NCI-H2196 (cell line): Measurements from ENCODE around the gene SRRT.

Experiments
- DNase-seq: peaks from one replicate; lab custom pipeline; 2025; ENCODE audit not compliant: unreplicated experiment; lab: John Stamatoyannopoulos, UW

The SRRT gene

GRCh38 chr7:100880645-100881044 lies 5.7 kb downstream of the SRRT start:
- no peak for DNase-seq

GRCh38 chr7:100881136-100881535 lies 6.2 kb downstream of the SRRT start:
- DNase-seq = no peak

GRCh38 chr7:100882201-100882600 lies 7.3 kb downstream of the SRRT start:
- no peak for DNase-seq

- no peak for DNase-seq
These were observed 8.1 kb downstream of the SRRT start for GRCh38 chr7:100882785-100883526.

- DNase-seq = no peak
These were observed 10.0 kb downstream of the SRRT start for GRCh38 chr7:100884736-100885439.

- no peak for DNase-seq
These were observed 10.7 kb downstream of the SRRT start for GRCh38 chr7:100885440-100886141.

GRCh38 chr7:100886142-100886935 lies 11.4 kb downstream of the SRRT start:
- DNase-seq = no peak

GRCh38 chr7:100886936-100887515 lies 12.1 kb downstream of the SRRT start:
- no peak for DNase-seq

- DNase-seq = no peak
These were observed 12.8 kb downstream of the SRRT start for GRCh38 chr7:100887516-100888290.

- DNase-seq = no peak
These were observed 13.5 kb downstream of the SRRT start for GRCh38 chr7:100888291-100888987.

GRCh38 chr7:100888988-100889750 lies 14.3 kb downstream of the SRRT start, which contains the start of gene UFSP1:
TSS of gene UFSP1 (minus strand) at chr7:100889715. CDS start at chr7:100889271, 444 bp downstream.
- no peak for DNase-seq

- DNase-seq = no peak
These were observed 16.0 kb downstream of the SRRT start for GRCh38 chr7:100890653-100891567.

- no peak for DNase-seq
These were observed 16.8 kb downstream of the SRRT start for GRCh38 chr7:100891568-100892247.

- no peak for DNase-seq
These were observed 17.7 kb downstream of the SRRT start for GRCh38 chr7:100892364-100893317.

GRCh38 chr7:100893318-100893895 lies 18.5 kb downstream of the SRRT start:
- no peak for DNase-seq
